MM.1S (cell line): ENCODE measurements around the gene PAPPA.

Experiments used
- CTCF ChIP-seq: fragments of 300-600 bp; sonication (generic); IDR thresholded peaks from 2 replicates; pipeline ENCODE4 v1.5.1; 2016; ENCODE audit warnings: antibody characterized with exemption, low read length, mixed read lengths
- EZH2 ChIP-seq: fragments of 300-600 bp; sonication (generic); optimal IDR thresholded peaks from 2 replicates; pipeline ENCODE3; 2017; ENCODE audit warnings: low read depth, mild to moderate bottlenecking, antibody characterized with exemption, low read length, mixed read lengths

GRCh38 chr9:116344416-116344815, 190.8 kb downstream of the PAPPA start:
- no peak for TF ChIP-seq CTCF
- no peak for TF ChIP-seq EZH2
